Measurements from ENCODE around the gene IL27RA. TPM values are rescaled to one million over a fixed set of nuclear protein-coding genes. Genes with fewer than 3 reads are reported as not detected.
A peak's percentile ranks its signal among the peaks of the same experiment; 100 is the strongest.
"Not testable (repeated sequence)": the region's sequence is repeated elsewhere in the genome, so short reads cannot be mapped to it uniquely, and the experiment has no call there.

IL27RA gene
- total RNA-seq, 2 experiments from 2014 or later = 46.5 to 48.2 TPM

DNA sequence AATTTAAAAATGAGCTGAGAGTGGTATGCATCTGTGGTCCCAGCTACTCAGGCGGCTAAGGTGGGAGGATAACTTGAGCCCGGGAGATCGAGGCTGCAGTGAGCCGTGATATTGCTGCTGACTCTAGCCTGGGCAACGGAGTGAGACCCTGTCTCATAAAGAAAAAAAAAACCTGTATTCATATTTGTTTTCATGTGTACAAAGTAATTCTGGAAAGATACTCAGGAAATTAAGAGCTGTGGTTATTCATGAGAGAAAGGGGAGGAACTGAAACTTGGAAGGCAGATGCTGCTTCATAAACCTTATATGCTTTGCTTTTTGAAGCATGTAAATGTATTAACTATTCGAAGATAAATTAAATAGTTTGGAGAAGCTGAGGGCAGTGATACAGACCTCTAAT lies 12.5 kb upstream of the IL27RA start:
- intact Hi-C loops (cut with micrococcal nuclease) = no loop called here
- no peak for DNase-seq
- Mint-ChIP-seq H3K4me1 (ENCODE audit: low read depth) (peaks cover 11% of the 10 kb centered on the region), H3K27ac (no peak overlapping the region), H3K36me3 (ENCODE audit: low read depth) (no peaks in the 10 kb centered on the region), H3K4me3 (no peak overlapping the region), H3K27me3 (no peaks in the 10 kb centered on the region), H3K9me3 (no peaks in the 10 kb centered on the region)
- POLR2A ChIA-PET = interaction anchor here (0.8 kb wide), 1 partner anchor 12 kb away, joined by 3 read pairs; the partner anchor contains the start of gene IL27RA
- no peak for ATAC-seq
- CTCF ChIA-PET = interaction anchor here (0.7 to 1.6 kb wide), 4 partner anchors 13 to 208 kb away, joined by 3 to 4 read pairs (median 4); partner anchors contain the start of gene IL27RA
- TF ChIP-seq CTCF (IDR thresholded peaks at IDR 0.05) = no peak

GRCh38 chr19:14019739-14020138 lies 11.8 kb upstream of the IL27RA start:
- ATAC-seq; intact Hi-C loops (cut with micrococcal nuclease); POLR2A ChIA-PET; DNase-seq; H3K27ac Mint-ChIP-seq; H3K27me3 Mint-ChIP-seq; H3K9me3 Mint-ChIP-seq; H3K4me3 Mint-ChIP-seq; H3K36me3 Mint-ChIP-seq (ENCODE audit: low read depth): not testable (repeated sequence)
- CTCF ChIA-PET = interaction anchor here (0.7 to 1.6 kb wide), 3 partner anchors 29 to 208 kb away, joined by 3 to 4 read pairs (median 4); no protein-coding TSS in a partner anchor
- H3K4me1 Mint-ChIP-seq (ENCODE audit: low read depth) = peaks cover 11% of the 10 kb centered on the region

DNA sequence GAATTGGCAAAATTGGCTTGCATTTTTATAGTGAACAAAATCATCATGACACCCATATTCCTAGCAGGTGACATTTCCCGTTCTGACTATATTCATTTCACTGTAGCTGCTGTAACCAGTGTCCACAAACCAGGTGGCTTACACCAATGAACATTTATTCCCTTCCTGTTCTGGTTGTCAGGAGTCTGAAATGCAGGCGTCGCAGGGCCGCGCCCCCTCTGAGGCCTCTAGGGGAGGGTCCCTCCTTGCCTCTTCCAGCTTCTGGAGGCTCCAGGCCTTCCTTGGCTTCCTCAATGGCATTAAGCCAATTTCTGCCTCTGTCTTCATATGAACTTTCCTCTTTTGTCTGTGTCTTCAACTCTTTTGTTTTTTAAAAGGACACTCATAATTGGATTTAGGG lies 10.1 kb upstream of the IL27RA start:
- ChIA-PET POLR2A (no interaction called here), CTCF (interaction anchor here (1.0 to 2.3 kb wide), 6 partner anchors 10 to 139 kb away, joined by 3 to 14 read pairs (median 4); partner anchors contain the start of genes ASF1B and IL27RA)
- TF ChIP-seq CTCF (IDR thresholded peaks at IDR 0.05) = no peak
- peaks cover 8% of the 10 kb centered on the region for H3K4me1 Mint-ChIP-seq (ENCODE audit: low read depth)
- ATAC-seq (peak; percentile 64), DNase-seq (no peak)
- H3K27ac Mint-ChIP-seq = no peak overlapping the region
- no peak overlapping the region for H3K4me3 Mint-ChIP-seq
- no peaks in the 10 kb centered on the region for H3K27me3 Mint-ChIP-seq
- intact Hi-C loops (cut with micrococcal nuclease) = no loop called here
- H3K9me3 Mint-ChIP-seq = no peaks in the 10 kb centered on the region
- H3K36me3 Mint-ChIP-seq (ENCODE audit: low read depth) = no peaks in the 10 kb centered on the region

GRCh38 chr19:14022469-14022868 lies 9.1 kb upstream of the IL27RA start:
- no peaks in the 10 kb centered on the region for H3K27me3 Mint-ChIP-seq
- H3K36me3 Mint-ChIP-seq (ENCODE audit: low read depth) = no peaks in the 10 kb centered on the region
- peaks cover 8% of the 10 kb centered on the region for H3K4me1 Mint-ChIP-seq (ENCODE audit: low read depth)
- no peak overlapping the region for H3K4me3 Mint-ChIP-seq
- ChIA-PET CTCF (interaction anchor here (1.0 to 2.3 kb wide), 7 partner anchors 9 to 140 kb away, joined by 3 to 14 read pairs (median 4); partner anchors contain the start of genes ASF1B and IL27RA), POLR2A (interaction anchor here (0.7 to 1.2 kb wide), 2 partner anchors 10 to 22 kb away, joined by 3 read pairs; no protein-coding TSS in a partner anchor)
- no peak for TF ChIP-seq CTCF (IDR thresholded peaks at IDR 0.05)
- no peaks in the 10 kb centered on the region for H3K9me3 Mint-ChIP-seq
- H3K27ac Mint-ChIP-seq = no peak overlapping the region
- no peak for ATAC-seq
- intact Hi-C loops (cut with micrococcal nuclease) = no loop called here
- no peak for DNase-seq

- CTCF ChIA-PET = interaction anchor here (1.2 kb wide), 1 partner anchor 12 kb away, joined by 4 read pairs; no protein-coding TSS in a partner anchor
- TF ChIP-seq CTCF (IDR thresholded peaks at IDR 0.05) = no peak
These were observed 7.9 kb upstream of the IL27RA start for GRCh38 chr19:14023404-14024235.

DNA sequence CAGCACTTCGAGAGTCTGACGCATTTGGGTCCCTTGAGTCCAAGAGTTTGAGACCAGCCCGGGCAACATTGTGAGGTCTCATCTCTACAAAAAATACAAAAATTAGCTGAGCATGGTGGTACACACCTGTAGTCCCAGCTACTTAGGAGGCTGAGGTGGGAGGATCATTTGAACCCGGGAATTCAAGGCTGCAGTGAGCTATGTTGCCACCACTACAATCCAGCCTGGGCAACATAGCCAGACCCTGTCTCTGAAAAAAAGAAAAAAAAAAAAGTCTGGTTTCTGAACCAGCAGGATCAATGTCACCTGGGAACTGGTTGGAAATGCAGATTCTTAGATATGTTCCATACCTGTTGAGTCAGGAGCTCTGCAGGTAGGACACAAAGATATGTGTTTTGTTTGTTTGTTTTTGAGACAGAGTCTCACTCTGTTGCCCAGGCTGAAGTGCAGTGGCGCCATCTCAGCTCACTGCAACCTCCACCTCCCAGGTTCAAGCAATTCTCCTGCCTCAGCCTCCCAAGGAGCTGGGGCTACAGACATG lies 4.8 kb upstream of the IL27RA start:
- POLR2A ChIA-PET = interaction anchor here (1.0 kb wide), 1 partner anchor 22 kb away, joined by 3 read pairs; no protein-coding TSS in a partner anchor
- not testable (repeated sequence) for H3K27ac Mint-ChIP-seq

More at GRCh38 chr19:14023404-14024235, 7.9 kb upstream of the IL27RA start:
- DNase-seq (peak; percentile 30), ATAC-seq (peak; percentile 46)
- POLR2A ChIA-PET = no interaction called here
- Mint-ChIP-seq H3K27me3 (no peaks in the 10 kb centered on the region), H3K4me3 (no peak overlapping the region), H3K27ac (peak overlapping the region; percentile 46), H3K9me3 (no peaks in the 10 kb centered on the region), H3K4me1 (ENCODE audit: low read depth) (peaks cover 8% of the 10 kb centered on the region), H3K36me3 (ENCODE audit: low read depth) (no peaks in the 10 kb centered on the region)
- intact Hi-C loops (cut with micrococcal nuclease) = no loop called here

More for the DNA sequence above, 4.8 kb upstream of the IL27RA start:
- H3K27me3 Mint-ChIP-seq; H3K4me3 Mint-ChIP-seq; H3K36me3 Mint-ChIP-seq (ENCODE audit: low read depth); DNase-seq; intact Hi-C loops (cut with micrococcal nuclease); ATAC-seq; H3K9me3 Mint-ChIP-seq: not testable (repeated sequence)
- CTCF ChIA-PET = interaction anchor here (0.7 to 1.7 kb wide), 3 partner anchors 21 to 49 kb away, joined by 3 to 5 read pairs (median 4); no protein-coding TSS in a partner anchor
- H3K4me1 Mint-ChIP-seq (ENCODE audit: low read depth) = peaks cover 12% of the 10 kb centered on the region

Data from activated CD8-positive, alpha-beta T cell treated with anti-CD3 and anti-CD28 coated beads for 36 hours (primary cell).